ENCODE measurements around the gene TXLNB.
"Not testable (repeated sequence)": the region's sequence is repeated elsewhere in the genome, so short reads cannot be mapped to it uniquely, and the experiment has no call there.

The TXLNB gene

DNA sequence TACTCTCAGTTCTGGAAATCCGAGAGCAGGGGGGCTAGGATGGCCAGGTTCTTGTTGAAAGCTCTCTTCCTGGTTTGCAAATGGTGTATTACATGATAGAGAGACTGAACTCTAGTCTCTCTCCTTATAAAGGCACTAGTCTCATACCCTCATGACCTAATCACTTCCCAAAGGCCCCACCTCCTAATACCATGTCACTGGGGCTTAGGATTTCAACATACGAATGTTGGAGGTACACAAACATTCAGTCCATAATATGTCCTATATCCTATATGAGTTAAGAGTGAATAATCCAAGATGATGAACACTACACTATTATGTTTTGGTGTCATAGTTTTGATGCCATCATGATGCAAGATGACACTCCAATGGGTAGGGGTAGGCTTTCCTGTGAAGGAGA lies 20.0 kb upstream of the TXLNB start:
- ATAC-seq (no peak), DNase-seq (no peak)

DNA sequence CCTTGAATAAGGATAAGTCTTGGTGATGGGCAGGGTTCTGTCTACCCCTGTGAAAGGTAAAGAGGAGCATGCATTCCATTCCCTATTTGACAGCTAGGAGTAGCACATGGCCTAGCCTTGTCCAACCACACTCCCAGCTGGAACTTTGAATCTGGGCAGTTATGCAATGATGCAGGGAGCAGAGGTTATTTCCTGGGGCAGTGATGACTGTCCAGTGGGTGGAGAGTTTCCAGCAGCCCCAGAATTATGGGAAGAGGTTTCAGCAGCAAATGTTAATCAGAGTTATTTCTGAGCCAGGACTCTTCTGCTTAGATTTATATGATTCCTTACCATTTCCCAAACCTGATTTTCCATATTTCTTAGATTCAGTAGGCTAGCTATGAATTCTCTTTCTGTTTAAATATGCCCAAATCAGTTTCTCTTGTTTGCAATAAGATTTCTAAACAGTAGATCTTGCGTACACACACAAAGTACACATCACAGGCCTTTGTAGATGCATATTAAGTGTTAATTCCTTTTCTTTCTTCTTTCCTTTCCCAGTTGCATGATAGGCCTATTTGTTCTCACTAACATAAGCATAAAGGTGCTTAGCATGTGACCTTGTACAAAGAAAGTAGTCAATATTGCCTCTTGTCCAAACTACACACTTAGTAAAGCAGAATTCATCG lies 17.3 kb upstream of the TXLNB start:
- DNase-seq (no peak), ATAC-seq (no peak)

DNA sequence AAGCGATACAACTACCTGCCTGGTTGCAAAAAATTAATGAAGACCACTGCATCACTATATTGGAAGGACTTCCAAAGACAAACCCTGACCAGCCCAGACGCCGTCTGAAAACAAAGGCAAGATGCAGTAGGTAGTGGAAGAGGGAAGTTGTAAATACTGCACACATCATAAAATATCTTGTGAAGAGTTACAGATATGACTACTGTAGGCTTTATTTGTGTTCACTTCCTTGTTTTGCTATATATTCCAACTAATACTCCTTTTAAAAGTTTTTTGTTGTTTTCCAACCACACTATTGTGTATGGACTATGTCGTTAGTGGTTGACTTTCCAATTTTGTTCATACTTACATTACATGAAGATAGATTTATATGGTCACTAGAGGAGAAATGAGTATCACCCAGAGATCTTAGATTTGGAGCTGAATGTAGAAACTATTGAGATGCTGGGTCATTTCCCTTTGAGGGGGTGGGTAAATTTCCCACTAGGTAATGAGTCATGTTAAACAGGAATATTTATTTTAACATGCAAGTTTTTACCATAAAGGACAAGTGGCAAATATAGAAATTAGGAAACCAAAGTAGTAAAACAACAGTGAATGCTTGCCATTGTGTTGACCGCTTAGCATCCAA lies 16.6 kb upstream of the TXLNB start:
- DNase-seq (no peak), ATAC-seq (peak; percentile 57)

DNA sequence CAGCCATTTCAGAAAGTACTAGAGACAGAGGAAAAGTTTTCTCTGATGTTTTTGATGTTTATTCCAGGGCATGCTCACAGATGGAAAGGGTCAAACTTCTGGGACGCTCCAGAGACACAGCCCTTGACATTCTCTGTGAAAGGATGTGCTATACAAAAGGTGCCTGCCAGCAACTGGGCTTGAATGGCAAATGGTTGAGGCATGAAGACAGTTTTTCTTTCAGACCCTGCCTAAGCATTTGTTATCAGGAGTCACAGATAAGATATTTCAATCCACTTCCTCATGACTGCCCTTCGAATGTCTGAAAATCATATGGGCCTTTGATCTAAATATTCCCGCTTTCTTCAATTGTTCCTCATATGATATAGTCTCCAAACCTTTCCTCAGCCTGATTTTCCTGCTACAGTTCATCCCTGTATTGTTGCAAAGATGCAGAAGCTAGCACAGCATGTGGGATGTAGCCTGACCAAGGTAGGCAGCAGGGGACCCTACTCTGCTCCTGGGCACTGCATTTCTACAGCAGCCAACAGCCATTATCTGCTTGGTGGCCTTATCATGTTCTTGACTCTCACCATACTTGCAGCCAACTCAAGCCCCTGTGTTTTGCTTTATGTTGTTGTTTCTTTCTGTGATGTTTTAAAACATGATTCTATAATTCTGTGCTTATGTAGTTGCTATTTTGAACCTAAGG lies 14.6 kb upstream of the TXLNB start:
- DNase-seq (no peak), ATAC-seq (no peak)

DNA sequence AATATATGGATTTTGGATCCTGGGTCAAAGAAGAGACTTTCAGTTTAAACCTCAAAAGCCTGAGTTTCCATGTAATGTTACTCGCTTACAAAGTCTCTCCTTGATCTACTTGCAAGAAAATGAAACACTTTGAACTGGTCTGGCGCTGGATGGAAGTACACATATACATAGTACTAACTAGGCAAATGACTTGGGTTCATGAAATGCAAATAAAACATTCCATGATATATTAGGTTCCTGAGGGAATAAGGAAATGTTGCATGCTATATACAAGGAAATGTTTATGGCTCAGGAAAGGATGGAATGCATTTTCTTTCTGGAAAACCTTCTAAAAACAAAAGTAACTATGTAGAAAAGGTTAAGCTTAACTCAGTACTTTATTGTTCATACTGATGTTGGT lies 11.4 kb upstream of the TXLNB start:
- ATAC-seq (no peak), DNase-seq (no peak)

DNA sequence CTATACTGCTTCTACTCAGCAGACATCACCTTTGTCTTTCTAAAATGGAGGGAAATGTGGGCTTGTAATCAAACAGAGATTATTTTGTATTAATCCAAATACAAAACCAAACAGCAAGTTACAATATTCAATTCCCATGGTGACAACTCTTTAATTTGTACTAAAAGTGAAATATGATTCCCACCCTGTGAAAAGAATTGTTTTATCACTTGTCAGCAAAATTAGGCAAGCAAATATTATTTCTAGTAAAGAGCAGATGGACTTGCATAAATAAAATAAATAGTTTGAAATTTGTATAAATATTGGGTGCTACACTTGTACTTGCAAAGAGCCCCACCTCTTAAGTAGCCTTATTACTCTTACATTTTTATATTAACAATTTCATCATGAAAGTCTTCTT lies 6.1 kb upstream of the TXLNB start:
- no peak for ATAC-seq
- DNase-seq = no peak

DNA sequence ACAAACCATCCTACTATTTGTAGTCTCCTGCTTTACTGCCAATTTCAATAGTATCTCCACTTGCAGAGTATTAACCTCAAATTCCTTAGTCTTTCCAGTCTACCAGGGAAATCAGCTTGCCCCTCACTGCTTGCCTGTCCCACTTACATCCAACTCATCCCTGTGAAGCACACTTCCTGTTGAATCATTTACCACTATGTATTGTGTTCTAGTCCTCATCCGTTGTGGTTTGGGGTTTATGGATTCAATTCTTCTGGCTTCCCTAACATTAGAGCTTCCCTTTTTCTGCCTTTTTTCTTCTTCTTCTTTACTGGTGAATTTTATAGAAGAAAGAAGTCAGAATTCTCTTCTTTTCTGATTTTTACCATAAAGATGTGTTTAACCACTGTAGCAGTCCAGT lies 5.1 kb upstream of the TXLNB start:
- DNase-seq (no peak), ATAC-seq (no peak)

DNA sequence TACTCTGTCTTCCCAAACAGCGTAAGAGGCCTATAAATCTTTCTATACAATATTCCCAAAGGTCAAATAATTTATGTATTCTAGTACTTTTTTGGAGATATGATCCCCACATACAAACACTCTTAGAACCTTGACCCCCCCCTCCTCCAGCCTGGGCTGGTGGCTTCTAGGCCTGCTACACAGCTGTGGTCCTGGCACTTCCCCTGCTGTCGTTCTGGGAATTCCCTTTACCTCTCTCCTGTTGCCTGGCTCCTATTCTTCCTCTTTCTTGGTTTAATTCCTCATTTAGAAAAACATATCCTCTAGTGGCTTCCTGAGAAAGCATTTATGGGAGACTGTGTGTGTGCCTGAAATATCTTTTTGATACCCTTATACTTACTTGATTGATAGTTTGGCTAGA lies 4.1 kb upstream of the TXLNB start:
- ATAC-seq (no peak), DNase-seq (no peak)

DNA sequence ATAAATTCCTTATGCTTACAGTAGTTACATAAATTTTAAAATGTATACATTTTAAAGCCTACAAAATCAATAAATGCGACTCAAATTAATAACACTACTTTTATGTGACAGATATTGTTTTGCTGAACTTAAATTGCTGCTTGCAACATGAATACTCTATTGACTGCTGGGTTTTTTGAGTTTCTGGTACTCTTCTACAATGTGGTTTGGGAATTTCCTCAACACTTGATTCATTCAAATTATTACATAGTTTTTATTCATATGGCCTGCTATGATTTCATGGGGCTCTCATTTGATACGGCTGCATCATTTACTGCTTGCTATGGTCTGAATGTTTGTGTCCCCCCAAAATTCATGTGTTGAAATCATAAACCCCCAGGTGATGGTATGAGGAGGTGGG lies 2.3 kb upstream of the TXLNB start:
- ATAC-seq (no peak), DNase-seq (no peak)

DNA sequence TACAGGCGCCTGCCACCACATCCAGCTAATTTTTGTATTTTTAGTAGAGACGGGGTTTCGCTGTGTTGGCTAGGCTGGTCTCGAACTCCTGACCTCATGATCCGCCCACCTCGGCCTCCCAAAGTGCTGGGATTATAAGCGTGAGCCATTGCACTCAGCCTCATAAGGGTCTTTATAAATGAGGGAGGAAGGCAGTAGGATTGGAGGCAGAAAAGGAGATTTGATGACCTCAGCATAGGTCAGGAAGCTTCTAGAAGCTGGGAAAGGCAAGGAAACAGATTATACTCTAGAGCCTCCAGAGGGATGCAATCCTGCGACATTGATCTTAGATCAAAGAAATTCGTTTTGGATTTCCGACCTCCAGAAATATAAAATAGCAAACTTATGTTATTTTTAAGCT lies 1.4 kb upstream of the TXLNB start:
- not testable (repeated sequence) for ATAC-seq, DNase-seq

DNA sequence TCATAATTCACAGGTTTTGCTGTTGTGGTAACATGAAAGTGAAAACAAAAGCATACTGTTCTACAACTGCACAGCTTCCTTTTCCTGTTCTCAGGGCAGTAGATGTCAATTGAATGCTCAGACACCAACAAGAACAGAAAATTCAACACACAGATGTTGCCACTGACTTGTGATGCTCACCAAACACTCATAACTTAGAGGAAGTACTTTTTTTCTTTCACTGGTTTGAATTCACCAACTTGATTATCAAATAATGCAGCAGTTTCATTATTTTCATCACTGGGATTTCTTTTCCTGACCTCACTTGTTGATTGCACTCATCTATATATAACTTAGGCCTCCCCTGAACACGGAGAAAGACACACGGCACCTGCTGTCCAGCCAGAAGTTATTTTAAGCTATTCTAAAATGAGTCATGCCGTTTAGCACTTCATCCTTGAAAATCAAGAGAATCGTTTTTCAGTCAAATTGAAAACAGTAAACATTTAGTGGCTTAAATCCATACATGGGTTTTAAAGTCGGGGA lies 949 bp downstream of the TXLNB start:
- DNase-seq = no peak

DNA sequence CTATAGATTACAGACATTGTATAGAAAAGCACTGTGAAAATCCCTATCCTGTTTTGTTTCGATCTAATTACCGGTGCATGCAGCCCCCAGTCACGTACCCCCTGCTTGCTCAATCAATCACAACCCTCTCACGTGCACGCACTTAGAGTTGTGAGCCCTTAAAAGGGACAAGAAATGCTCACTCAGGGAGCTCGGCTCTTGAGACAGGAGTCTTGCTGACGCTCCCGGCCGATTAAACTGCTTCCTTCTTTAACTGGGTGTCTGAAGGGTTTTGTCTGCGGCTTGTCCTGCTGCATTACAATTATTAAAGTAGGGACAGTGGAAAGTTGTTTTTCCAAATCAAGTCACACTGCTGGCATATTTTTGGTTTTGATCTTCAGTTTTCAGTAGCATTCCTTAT lies 2.6 kb downstream of the TXLNB start:
- DNase-seq (no peak), ATAC-seq (no peak)

More for the DNA sequence above, 949 bp downstream of the TXLNB start:
- peak; percentile 35 for ATAC-seq

DNA sequence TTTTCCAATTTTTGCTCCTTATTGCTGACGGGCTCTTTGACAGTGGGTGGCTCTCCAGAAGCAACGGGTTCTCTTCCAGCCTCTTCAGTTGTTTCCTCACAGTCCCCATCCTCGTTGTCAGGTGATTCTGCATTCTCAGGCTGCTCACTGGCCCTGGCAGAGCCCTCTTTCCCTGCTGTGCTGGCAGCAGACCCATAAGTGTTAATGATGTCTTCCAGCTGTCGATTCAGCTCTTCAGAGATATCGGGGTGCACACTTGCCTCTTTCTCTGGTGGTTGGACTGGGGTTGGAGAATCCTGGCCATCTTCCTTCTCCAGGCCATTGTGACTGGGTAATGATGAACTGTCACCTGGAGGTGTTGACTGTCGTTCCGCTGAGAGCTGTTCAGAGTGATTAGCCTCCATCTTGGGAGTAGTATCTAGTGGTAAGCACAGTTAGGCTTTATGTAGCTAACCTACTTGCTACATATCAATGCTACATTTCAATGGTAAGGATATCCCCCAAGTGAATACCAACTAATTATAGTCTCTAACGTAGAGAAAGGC lies 3.2 kb downstream of the TXLNB start:
- DNase-seq (no peak), ATAC-seq (no peak)

DNA sequence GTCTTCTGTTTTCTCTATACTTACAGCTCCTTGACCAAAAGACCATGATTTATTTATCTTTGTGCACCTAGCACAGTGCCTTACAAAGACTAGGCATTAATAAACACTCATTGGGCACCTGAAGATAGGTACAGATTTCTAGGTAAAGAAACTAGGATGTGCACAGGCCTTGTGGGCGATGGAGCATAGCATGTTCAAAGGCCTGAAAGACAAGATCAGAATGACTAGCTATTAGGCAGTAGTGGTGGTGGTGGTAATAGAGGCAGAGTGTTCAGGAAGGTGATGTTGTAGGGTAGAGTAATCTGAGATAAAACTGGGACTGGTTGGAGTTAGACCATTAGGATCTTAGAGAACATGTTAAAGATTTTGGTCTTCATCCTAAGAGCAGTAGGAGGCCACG lies 3.9 kb downstream of the TXLNB start:
- DNase-seq (no peak), ATAC-seq (no peak)

DNA sequence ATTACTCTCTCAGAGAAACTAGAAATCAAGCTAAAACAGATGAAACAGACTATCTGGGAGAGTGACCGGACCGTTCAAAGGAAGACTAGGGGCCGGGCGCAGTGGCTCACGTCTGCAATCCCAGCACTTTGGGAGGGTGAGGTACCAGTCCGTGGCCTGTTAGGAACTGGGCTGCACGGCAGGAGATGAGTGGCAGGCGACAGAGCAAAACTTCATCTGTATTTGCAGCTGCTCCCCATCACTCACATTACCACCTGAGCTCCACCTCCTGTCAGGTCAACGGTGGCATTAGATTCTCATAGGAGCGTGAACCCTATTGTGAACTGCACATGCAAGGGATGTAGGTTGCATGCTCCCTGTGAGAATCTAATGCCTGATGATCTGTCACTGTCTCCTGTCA lies 5.4 kb downstream of the TXLNB start:
- not testable (repeated sequence) for ATAC-seq, DNase-seq

DNA sequence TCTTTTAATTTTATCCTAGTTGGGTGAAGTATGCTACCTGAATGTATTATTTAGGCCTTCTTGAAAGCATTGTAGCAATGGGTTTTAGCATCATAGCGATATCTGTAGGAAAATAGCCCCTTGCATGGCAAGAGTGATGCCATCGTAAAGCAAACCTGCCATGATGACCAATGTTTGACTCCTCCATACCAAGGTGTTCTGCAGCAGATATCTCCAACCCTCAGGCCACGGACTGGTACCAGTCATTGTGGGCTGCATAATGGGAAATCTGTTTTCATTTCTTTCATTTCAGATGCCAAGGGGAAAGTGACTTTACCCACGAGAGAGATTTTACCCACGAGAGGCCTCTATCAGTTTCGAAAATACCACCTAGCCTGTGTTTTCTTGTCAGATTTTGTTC lies 6.2 kb downstream of the TXLNB start:
- DNase-seq = no peak
- ATAC-seq = peak; percentile 56

DNA sequence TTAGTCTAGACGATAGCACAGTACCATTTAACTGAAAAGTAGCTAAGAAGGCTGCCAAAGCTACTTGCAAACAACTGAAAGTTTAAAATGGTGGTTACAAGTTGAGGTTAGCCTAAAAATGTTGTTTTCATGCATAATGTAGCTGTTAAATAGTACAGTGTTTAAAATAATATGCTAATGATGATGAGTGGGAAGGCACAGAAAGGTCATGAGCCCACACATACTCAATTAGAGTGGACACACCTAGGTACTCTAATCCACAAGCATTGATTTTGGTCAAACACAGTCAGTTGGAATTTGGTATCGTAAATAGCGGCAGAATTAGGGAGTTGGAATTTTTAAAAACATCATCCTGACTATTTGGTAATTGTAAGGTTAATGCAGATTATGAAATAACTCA lies 7.0 kb downstream of the TXLNB start:
- DNase-seq (no peak), ATAC-seq (no peak)

DNA sequence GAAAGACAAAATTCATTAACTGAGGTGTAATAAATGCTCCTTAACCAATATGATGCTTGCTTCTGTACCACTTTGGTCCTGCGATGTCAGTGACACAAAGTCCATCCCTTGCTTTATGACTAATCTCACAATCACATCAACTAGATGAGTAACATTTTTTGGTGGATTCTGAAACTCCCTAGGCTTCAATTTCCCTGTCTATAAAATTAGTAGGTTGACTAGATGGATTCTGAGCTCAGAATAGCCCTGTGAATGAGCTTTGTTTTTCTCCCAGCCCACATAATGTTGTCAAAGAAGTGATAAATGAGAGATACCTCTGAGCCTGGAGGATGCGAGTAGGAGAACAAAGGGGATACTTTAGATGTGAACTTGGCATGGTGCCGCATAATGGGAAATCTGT lies 9.1 kb downstream of the TXLNB start:
- peak; percentile 68 for ATAC-seq
- no peak for DNase-seq

DNA sequence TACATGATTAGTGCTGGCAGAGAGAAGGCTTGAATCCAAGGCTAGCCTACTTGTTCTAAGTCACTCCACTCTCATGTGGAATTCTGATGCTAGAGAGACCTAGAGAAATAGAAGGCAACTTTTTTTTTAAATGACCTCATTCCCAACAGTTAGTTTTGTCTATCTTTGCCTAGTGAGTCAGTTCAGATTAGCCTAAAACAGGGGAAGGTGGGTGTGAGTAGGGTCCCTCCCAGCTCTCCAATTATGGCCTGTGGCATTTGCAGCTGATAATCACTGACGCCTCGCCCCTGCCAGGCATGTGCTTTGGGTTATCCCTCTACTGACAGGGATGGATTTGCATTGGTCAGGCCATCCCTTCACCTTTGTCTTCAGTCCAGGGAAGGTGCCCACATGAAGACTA lies 13.6 kb downstream of the TXLNB start:
- ATAC-seq (no peak), DNase-seq (no peak)

DNA sequence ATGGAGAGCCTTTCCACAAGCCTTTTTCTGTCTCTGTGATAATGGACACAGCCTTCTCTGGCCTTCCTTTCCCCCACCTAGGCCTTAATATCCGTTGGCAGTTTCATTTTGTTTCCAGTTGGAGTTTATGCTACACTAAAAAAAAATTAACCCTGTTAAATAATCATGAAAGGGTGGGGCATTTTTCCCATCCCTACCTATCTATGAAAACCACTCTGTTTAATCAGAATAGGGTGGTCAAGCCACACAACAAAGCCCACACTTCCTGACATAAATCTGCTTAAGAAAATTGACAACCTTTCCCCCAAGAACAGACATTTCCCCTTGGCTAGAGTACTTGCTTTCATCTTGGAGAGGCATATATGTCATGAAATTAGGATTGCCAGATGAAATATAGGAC lies 14.2 kb downstream of the TXLNB start:
- no peak for ATAC-seq
- no peak for DNase-seq

DNA sequence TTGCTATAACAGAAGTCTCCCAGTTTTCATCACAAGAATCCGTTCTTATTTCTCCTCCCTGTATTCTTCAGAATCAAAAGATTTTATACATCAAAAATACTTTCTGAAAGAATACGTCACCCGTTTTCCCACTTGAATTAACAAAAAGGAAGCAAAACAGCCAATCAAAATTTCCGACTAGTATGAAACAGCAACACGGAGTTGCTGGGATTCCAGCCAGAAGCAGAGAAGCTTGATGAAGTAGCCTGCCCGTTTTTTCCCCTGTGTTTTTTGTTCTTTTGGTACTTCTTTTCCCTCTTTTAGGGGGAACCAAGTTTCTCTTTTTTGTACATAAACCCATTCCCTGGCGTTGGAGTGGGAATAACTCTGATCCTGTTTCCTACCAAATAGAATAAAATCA lies 14.6 kb downstream of the TXLNB start:
- ATAC-seq (no peak), DNase-seq (no peak)

DNA sequence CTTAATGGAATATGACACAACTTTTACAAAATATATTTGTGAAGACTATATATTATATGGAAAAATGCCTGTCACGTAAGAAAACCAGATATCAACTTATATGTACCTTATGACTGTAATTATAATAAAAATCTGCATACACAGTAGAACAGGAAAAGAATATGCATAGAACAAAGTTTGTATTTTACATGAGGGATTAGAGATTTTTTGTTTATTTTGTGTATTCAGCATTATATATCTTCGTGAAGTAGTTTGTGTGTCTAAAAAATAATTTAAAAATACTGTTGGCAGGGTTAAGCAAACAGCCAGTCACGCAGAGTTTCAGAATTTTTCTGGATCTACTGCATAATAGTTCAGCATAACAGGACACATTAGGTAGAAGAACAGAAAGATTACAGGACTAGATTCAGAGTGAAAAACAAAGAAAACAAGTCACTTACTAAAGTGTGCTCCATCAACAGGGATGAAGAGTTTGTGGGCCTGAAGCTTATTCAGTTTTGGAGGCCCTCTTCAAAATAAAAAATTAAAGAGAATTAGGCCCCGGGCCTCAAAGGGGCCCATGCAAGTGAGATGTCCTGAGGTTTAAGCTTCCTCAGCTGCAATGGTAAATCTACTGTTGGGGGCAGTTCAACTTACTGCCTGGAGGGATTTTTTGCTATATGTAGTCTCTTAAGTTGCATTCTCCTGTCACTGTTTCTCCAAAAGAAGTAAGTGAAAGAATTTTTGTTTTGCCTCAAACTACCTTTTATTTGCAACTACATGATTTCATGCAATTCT lies 16.3 kb downstream of the TXLNB start:
- no peak for DNase-seq
- ATAC-seq = no peak

Data from stimulated activated naive CD8-positive, alpha-beta T cell treated with anti-CD3 and anti-CD28 coated beads, Interleukin-15, Interleukin-2, amounts not matched to agents 100 U/mL and 50 U/mL, for 24 hours (primary cell).